Left ventricle myocardium inferior (tissue), 1 donor: Measurements from ENCODE around the gene CMIP. TPM values are rescaled to one million over a fixed set of nuclear protein-coding genes. Genes with fewer than 3 reads are reported as not detected.

Source experiments
- DNase-seq: peaks from one replicate; pipeline ENCODE4 v3.0.0-alpha.2; 2020
- H3K27ac ChIP-seq: fragments of 200-600 bp; replicated peaks from 2 replicates; pipeline ENCODE4 v1.8.0; 2021
- H3K27me3 ChIP-seq: fragments of 200-600 bp; 2 replicates; pipeline ENCODE4 v1.8.0; 2021; ENCODE audit warnings: low read depth
- H3K36me3 ChIP-seq: fragments of 200-600 bp; 2 replicates; pipeline ENCODE4 v1.8.0; 2021
- H3K4me1 ChIP-seq: fragments of 200-600 bp; 2 replicates; pipeline ENCODE4 v1.8.0; 2021
- H3K4me3 ChIP-seq: fragments of 200-600 bp; 2 replicates; pipeline ENCODE4 v1.8.0; 2021; ENCODE audit warnings: mild to moderate bottlenecking, moderate library complexity
- H3K9me3 ChIP-seq: fragments of 200-600 bp; replicated peaks from 2 replicates; pipeline ENCODE4 v1.8.0; 2021
- CTCF ChIP-seq: fragments of 200-600 bp; IDR thresholded peaks from 2 replicates; pipeline ENCODE4 v1.8.0; 2021; ENCODE audit warnings: antibody characterized with exemption, mild to moderate bottlenecking, borderline replicate concordance
- intact Hi-C: fragments of 100-400 bp; cut with micrococcal nuclease; formaldehyde crosslinking; loops from one replicate; pipeline ENCODE4 v1.11.0; 2022
- total RNA-seq: library from RNA; stranded (reverse); fragmentation: NEBNext Ultra II Directional; extraction: Animal tissue kit (Norgen Biotek cat#: 25700); gene quantifications from one replicate; pipeline ENCODE4 v1.2.1, GENCODE V29; 2021
- donor health status: DM: no; HTN: yes; CAD: no; lungs with severe emphysema.

The CMIP gene
- total RNA-seq, 1 donor from 2014 or later = 11.2 TPM

- no peaks in the 10 kb centered on the region for H3K9me3 ChIP-seq
- no peak for TF ChIP-seq CTCF
- no peaks in the 10 kb centered on the region for H3K27me3 ChIP-seq
- H3K4me3 ChIP-seq = no peak overlapping the region
- no peaks in the 10 kb centered on the region for H3K36me3 ChIP-seq
- no peak for DNase-seq
- H3K4me1 ChIP-seq = peaks cover 31% of the 10 kb centered on the region
- intact Hi-C loops = no loop called here
- no peak overlapping the region for H3K27ac ChIP-seq
Measured at GRCh38 chr16:81641395-81642106, 196.9 kb downstream of the CMIP start.

DNA sequence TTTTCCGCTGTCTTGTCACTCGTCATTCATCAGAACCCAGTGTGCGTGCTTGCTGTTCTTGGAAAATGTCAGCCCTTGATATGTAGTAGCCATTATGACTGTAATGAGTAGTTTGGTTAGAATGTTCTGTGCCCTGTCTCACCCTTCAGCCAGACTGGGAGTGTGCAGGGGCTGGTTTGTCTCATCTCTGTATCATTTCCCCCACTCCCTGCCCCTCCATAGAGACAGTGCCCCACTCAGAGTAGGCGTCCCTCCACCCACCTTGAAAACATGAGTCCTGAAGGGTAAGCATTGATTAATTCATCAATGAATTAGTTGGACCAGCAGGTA is 197.5 kb downstream of the CMIP start:
- no peaks in the 10 kb centered on the region for H3K36me3 ChIP-seq
- intact Hi-C loops = no loop called here
- no peak for DNase-seq
- peaks cover 31% of the 10 kb centered on the region for H3K4me1 ChIP-seq
- TF ChIP-seq CTCF = no peak
- no peaks in the 10 kb centered on the region for H3K9me3 ChIP-seq
- H3K27me3 ChIP-seq = no peaks in the 10 kb centered on the region
- H3K27ac ChIP-seq = no peak overlapping the region
- H3K4me3 ChIP-seq = no peak overlapping the region

GRCh38 chr16:81642943-81643342 is 198.3 kb downstream of the CMIP start:
- Histone ChIP-seq H3K36me3 (no peaks in the 10 kb centered on the region), H3K27ac (no peak overlapping the region), H3K9me3 (no peaks in the 10 kb centered on the region), H3K27me3 (no peaks in the 10 kb centered on the region), H3K4me1 (peaks cover 31% of the 10 kb centered on the region), H3K4me3 (no peak overlapping the region)
- no peak for TF ChIP-seq CTCF
- no peak for DNase-seq
- intact Hi-C loops = no loop called here

DNA sequence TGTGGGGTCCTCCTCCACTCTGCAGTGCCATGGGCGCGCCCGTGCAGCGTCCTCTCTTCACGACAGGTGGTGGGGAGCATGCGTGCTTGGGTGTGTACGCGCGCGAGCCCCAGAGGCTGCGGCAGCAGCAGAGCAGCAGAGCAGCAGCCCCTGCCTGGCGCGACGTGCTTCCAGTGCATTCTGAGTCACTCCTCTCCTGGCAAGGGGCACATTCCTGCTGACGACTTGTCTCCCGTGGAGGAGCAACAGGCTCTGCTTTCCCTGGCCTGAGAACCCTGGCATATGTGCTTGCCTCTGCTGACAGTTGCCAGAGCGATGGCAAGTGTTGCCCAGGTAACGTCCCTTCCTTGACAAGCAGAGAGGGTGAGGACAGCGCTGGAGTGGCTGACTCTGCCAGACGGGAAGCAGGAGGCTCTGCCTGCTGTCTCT is 200.7 kb downstream of the CMIP start:
- Histone ChIP-seq H3K9me3 (no peaks in the 10 kb centered on the region), H3K4me3 (peak overlapping the region; percentile 48), H3K4me1 (peaks cover 15% of the 10 kb centered on the region), H3K27me3 (peaks cover 8% of the 10 kb centered on the region), H3K36me3 (no peaks in the 10 kb centered on the region), H3K27ac (no peak overlapping the region)
- DNase-seq = peak; percentile 63
- TF ChIP-seq CTCF = no peak
- intact Hi-C loops = no loop called here

GRCh38 chr16:81645925-81646324 is 201.3 kb downstream of the CMIP start:
- peaks cover 15% of the 10 kb centered on the region for H3K4me1 ChIP-seq
- H3K4me3 ChIP-seq = peak overlapping the region; percentile 48
- no peak overlapping the region for H3K27ac ChIP-seq
- peaks cover 8% of the 10 kb centered on the region for H3K27me3 ChIP-seq
- intact Hi-C loops = no loop called here
- no peak for DNase-seq
- no peaks in the 10 kb centered on the region for H3K36me3 ChIP-seq
- TF ChIP-seq CTCF = no peak
- H3K9me3 ChIP-seq = no peaks in the 10 kb centered on the region

GRCh38 chr16:81646561-81646960 is 202.0 kb downstream of the CMIP start:
- Histone ChIP-seq H3K27ac (no peak overlapping the region), H3K4me1 (peaks cover 17% of the 10 kb centered on the region), H3K4me3 (no peak overlapping the region), H3K9me3 (no peaks in the 10 kb centered on the region), H3K36me3 (no peaks in the 10 kb centered on the region), H3K27me3 (peaks cover 8% of the 10 kb centered on the region)
- no peak for DNase-seq
- TF ChIP-seq CTCF = no peak
- intact Hi-C loops = no loop called here
